ENCODE measurements around the gene STK39.

DNA sequence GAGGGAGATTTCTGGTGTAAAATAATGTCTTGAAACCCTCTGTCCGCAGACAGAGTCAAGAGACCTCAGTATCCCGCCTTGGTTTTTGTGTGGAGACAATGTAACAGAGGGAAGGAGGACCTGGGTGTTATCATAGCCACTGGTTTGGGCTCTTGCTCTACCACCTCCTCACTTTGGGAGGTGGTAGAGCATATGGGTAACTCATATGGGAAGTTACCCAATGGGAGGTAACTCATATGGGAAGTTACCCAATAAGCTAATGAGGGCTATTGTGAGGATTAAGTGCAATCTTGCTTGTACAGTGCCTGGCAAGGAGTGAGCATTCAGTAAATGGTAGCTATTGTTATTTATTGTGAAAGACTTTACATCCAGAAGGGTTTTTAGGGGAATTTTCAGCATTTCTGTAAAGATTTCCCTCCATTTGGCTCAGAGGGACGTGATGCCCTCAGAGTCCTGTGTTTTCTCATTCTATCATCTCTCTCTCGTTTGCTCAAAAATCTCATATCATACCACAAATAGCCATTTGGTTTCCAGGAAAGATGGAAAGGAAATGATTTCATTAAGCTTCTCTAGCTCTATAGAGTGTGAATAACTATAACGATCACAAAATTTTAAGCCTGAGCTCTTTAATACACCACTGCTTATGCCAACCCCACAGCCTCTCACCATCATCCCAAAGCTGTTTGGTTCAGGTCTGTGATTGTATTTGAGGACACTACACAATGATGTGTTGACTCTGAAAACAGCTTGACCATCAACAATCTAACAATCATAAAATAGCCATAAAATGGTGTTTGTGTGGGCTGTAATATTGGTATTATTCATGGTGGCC, 307.7 kb downstream of the STK39 start:
- TF ChIP-seq, protein P1, sequence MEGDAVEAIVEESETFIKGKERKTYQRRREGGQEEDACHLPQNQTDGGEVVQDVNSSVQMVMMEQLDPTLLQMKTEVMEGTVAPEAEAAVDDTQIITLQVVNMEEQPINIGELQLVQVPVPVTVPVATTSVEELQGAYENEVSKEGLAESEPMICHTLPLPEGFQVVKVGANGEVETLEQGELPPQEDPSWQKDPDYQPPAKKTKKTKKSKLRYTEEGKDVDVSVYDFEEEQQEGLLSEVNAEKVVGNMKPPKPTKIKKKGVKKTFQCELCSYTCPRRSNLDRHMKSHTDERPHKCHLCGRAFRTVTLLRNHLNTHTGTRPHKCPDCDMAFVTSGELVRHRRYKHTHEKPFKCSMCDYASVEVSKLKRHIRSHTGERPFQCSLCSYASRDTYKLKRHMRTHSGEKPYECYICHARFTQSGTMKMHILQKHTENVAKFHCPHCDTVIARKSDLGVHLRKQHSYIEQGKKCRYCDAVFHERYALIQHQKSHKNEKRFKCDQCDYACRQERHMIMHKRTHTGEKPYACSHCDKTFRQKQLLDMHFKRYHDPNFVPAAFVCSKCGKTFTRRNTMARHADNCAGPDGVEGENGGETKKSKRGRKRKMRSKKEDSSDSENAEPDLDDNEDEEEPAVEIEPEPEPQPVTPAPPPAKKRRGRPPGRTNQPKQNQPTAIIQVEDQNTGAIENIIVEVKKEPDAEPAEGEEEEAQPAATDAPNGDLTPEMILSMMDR (IDR thresholded peaks at IDR 0.05) = no peak
- no peak for TF ChIP-seq POLR2A (IDR thresholded peaks at IDR 0.05)
